Right atrium auricular region (tissue), 2 donors: ENCODE results near the gene SND1. TPM values are rescaled to one million over a fixed set of nuclear protein-coding genes. Genes with fewer than 3 reads are reported as not detected.

Source experiments
- DNase-seq: peaks from one replicate; pipeline ENCODE4 v3.0.0-alpha.2; 2019; ENCODE audit warnings: low spot score
- H3K27ac ChIP-seq, 2 donors: fragments of 200-600 bp; sonication (generic); 1 replicate in 1 of 2; 2 replicates in 1 of 2; pipeline ENCODE4 v1.5.1; 2016 to 2019
- H3K27me3 ChIP-seq, 2 donors: fragments of 200-600 bp; sonication (generic); one replicate each; pipeline versions ENCODE4 v1.5.1 to v1.6.0; 2017 to 2019
- H3K36me3 ChIP-seq: fragments of 200-600 bp; sonication (generic); one replicate; pipeline ENCODE4 v1.5.1; 2016
- H3K4me1 ChIP-seq, 2 donors: fragments of 200-600 bp; sonication (generic); one replicate each; pipeline versions ENCODE4 v1.5.1 to v1.6.0; 2017 to 2019
- H3K4me3 ChIP-seq, 2 donors: fragments of 200-600 bp; sonication (generic); 1 replicate in 1 of 2; 2 replicates in 1 of 2; pipeline ENCODE4 v1.5.1; 2017 to 2019; ENCODE audit warnings: mild to moderate bottlenecking in 1 of 2, moderate library complexity in 1 of 2
- H3K9me3 ChIP-seq, 2 donors: fragments of 200-600 bp; sonication (generic); one replicate each; pipeline ENCODE4 v1.5.1; 2019
- CTCF ChIP-seq, 2 donors: fragments of 200-600 bp; sonication (generic); IDR thresholded peaks; one replicate each; pipeline ENCODE4 v1.5.1; 2019; ENCODE audit warnings: antibody characterized with exemption in 2 of 2
- total RNA-seq, 2 donors: library from RNA; depleted of rRNA; stranded (reverse); fragments of >200 nt; gene quantifications; one replicate each; pipeline ENCODE4 v1.1.0, GENCODE V29; 2016

SND1 gene
- total RNA-seq, 2 donors from 2014 or later, result 69.4 to 77.6 TPM

GRCh38 chr7:127732306-127732705 is 80.3 kb downstream of the SND1 start:
- TF ChIP-seq CTCF (IDR thresholded peaks at IDR 0.05), result no peak
- Histone ChIP-seq H3K27me3 (no peaks in the 10 kb centered on the region), H3K27ac (no peak overlapping the region), H3K9me3 (no peaks in the 10 kb centered on the region), H3K4me3 (no peak overlapping the region), H3K36me3 (no peaks in the 10 kb centered on the region), H3K4me1 (no peaks in the 10 kb centered on the region)
- DNase-seq, result no peak

- H3K4me1 ChIP-seq, result no peaks in the 10 kb centered on the region
- no peak for DNase-seq
- no peaks in the 10 kb centered on the region for H3K27me3 ChIP-seq
- no peak overlapping the region for H3K27ac ChIP-seq
- no peak overlapping the region for H3K4me3 ChIP-seq
- no peak for TF ChIP-seq CTCF (IDR thresholded peaks at IDR 0.05)
- H3K9me3 ChIP-seq, result no peaks in the 10 kb centered on the region
- H3K36me3 ChIP-seq, result no peaks in the 10 kb centered on the region
Observed at GRCh38 chr7:127733986-127734385, 82.0 kb downstream of the SND1 start.

- Histone ChIP-seq H3K9me3 (no peaks in the 10 kb centered on the region), H3K36me3 (no peaks in the 10 kb centered on the region), H3K4me1 (peaks cover 0 to 2% of the 10 kb centered on the region in 2 donors), H3K27me3 (no peaks in the 10 kb centered on the region), H3K4me3 (no peak overlapping the region), H3K27ac (no peak overlapping the region)
- TF ChIP-seq CTCF (IDR thresholded peaks at IDR 0.05), result no peak
- DNase-seq, result no peak
Observed at GRCh38 chr7:127736511-127736910, 84.5 kb downstream of the SND1 start.

- Histone ChIP-seq H3K4me1 (peaks cover 0 to 9% of the 10 kb centered on the region in 2 donors), H3K9me3 (no peaks in the 10 kb centered on the region), H3K4me3 (no peak overlapping the region), H3K36me3 (no peaks in the 10 kb centered on the region), H3K27ac (no peak overlapping the region), H3K27me3 (no peaks in the 10 kb centered on the region)
- TF ChIP-seq CTCF (IDR thresholded peaks at IDR 0.05), result no peak
- DNase-seq, result no peak
Observed at GRCh38 chr7:127738859-127739258, 86.9 kb downstream of the SND1 start.

GRCh38 chr7:127741764-127742375 is 89.9 kb downstream of the SND1 start:
- no peak for TF ChIP-seq CTCF (IDR thresholded peaks at IDR 0.05)
- Histone ChIP-seq H3K9me3 (no peaks in the 10 kb centered on the region), H3K4me1 (peaks cover 0 to 9% of the 10 kb centered on the region in 2 donors), H3K27me3 (no peaks in the 10 kb centered on the region), H3K27ac (no peak overlapping the region), H3K36me3 (no peaks in the 10 kb centered on the region), H3K4me3 (no peak overlapping the region)
- no peak for DNase-seq

GRCh38 chr7:127745445-127745844 is 93.5 kb downstream of the SND1 start:
- no peak for TF ChIP-seq CTCF (IDR thresholded peaks at IDR 0.05)
- H3K27me3 ChIP-seq, result no peaks in the 10 kb centered on the region
- no peak overlapping the region for H3K27ac ChIP-seq
- no peaks in the 10 kb centered on the region for H3K9me3 ChIP-seq
- DNase-seq, result no peak
- peaks cover 0 to 9% of the 10 kb centered on the region in 2 donors for H3K4me1 ChIP-seq
- H3K4me3 ChIP-seq, result no peak overlapping the region
- no peaks in the 10 kb centered on the region for H3K36me3 ChIP-seq
